Activated B cell treated with CpG ODN at 0.5 μM for 24 hours (primary cell): ENCODE measurements around the gene RAPGEF4. TPM values are rescaled to one million over a fixed set of nuclear protein-coding genes. Genes with fewer than 3 reads are reported as not detected.
A peak's percentile ranks its signal among the peaks of the same experiment; 100 is the strongest.

Source experiments
- ATAC-seq: fragments of 200-7000 bp; cut with Tn5 transposase; one replicate; pipeline ENCODE4 v1.10.0; 2021; ENCODE audit warnings: low read depth, mild to moderate bottlenecking, moderate library complexity
- CTCF ChIA-PET: fragments of 350-600 bp; sonication (Branson Sonifier 250); formaldehyde crosslinking; loops from one replicate; lab custom pipeline; 2021; ENCODE audit warnings: antibody characterized with exemption; lab: Charles Lee
- POLR2A ChIA-PET: fragments of 350-600 bp; sonication (Branson Sonifier 250); formaldehyde crosslinking; loops from one replicate; lab custom pipeline; 2021; ENCODE audit warnings: antibody characterized with exemption; lab: Charles Lee
- DNase-seq: peaks from one replicate; pipeline ENCODE4 v3.0.0; 2022
- H3K27ac Mint-ChIP-seq: one replicate; pipeline ENCODE4 v1.8.0; 2020; ENCODE audit warnings: mixed read lengths
- H3K27me3 Mint-ChIP-seq: one replicate; pipeline ENCODE4 v1.8.0; 2021; ENCODE audit warnings: mixed read lengths
- H3K36me3 Mint-ChIP-seq: one replicate; pipeline ENCODE4 v1.8.0; 2021; ENCODE audit warnings: low read depth, mixed read lengths
- H3K4me1 Mint-ChIP-seq: one replicate; pipeline ENCODE4 v1.8.0; 2021; ENCODE audit warnings: mixed read lengths
- H3K4me3 Mint-ChIP-seq: one replicate; pipeline ENCODE4 v1.8.0; 2020; ENCODE audit warnings: mild to moderate bottlenecking, mixed read lengths
- H3K9me3 Mint-ChIP-seq: one replicate; pipeline ENCODE4 v1.8.0; 2020; ENCODE audit warnings: mixed read lengths
- CTCF ChIP-seq: fragments of 200-600 bp; IDR thresholded peaks from one replicate; pipeline ENCODE4 v1.8.0; 2022; ENCODE audit warnings: antibody characterized with exemption, mild to moderate bottlenecking
- intact Hi-C: fragments of 100-400 bp; cut with micrococcal nuclease; formaldehyde crosslinking; loops from one replicate; pipeline ENCODE4 v1.15.1; 2024
- total RNA-seq: library from RNA; stranded (reverse); gene quantifications from 2 replicates; pipeline ENCODE4 v1.2.3, GENCODE V29; 2022

Gene RAPGEF4
- total RNA-seq, 1 donor from 2014 or later, result not detected

DNA sequence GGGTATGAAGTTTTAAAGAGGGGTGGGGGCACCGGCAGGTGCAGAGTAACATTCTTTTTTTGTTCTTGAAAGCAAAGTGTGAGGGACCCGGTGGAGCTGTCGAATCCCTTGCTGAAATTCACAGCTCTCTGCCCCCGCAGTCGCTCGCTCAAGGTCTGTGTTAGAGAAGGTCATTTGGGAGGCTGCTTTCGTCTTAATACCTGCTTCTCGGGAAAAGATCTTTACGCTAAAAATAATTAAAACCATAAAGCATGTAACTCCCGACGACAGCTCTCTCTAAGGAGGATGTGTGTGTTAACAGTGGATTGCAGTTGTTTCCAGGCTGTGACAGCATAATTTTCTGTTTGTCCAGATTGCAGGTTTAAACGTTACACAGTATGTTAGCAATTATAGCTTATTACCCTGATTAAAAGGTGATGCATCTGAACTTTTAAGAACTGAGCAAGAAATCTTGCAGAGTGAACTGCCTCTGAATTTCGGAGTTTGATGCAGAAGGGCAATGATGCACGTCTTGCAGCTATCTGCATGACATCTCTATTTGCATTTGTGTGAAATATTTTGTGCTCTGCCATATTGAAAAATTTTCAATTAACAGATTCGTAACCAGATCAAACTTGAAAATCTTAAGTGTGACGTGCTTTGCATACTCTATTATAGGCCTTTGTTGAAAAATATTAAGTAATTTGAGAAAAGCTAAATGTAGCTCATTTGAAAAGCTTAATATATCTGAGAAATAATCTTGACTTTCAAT, 954 bp downstream of the RAPGEF4 start:
- Mint-ChIP-seq H3K4me1 (peaks cover 7% of the 10 kb centered on the region), H3K9me3 (no peaks in the 10 kb centered on the region), H3K36me3 (no peaks in the 10 kb centered on the region), H3K4me3 (peak overlapping the region; percentile 49), H3K27ac (no peak overlapping the region), H3K27me3 (peaks cover 40% of the 10 kb centered on the region)
- POLR2A ChIA-PET, result no interaction called here
- DNase-seq (no peak), ATAC-seq (no peak)
- no peak for TF ChIP-seq CTCF
- CTCF ChIA-PET, result no interaction called here
- intact Hi-C loops, result no loop called here

GRCh38 chr2:172739661-172740266, 4.1 kb downstream of the RAPGEF4 start:
- POLR2A ChIA-PET, result no interaction called here
- no peak overlapping the region for H3K27ac Mint-ChIP-seq
- peaks cover 7% of the 10 kb centered on the region for H3K4me1 Mint-ChIP-seq
- H3K36me3 Mint-ChIP-seq, result no peaks in the 10 kb centered on the region
- peaks cover 7% of the 10 kb centered on the region for H3K9me3 Mint-ChIP-seq
- TF ChIP-seq CTCF, result no peak
- intact Hi-C loops, result no loop called here
- CTCF ChIA-PET, result no interaction called here
- no peak for DNase-seq
- no peak for ATAC-seq
- no peak overlapping the region for H3K4me3 Mint-ChIP-seq
- H3K27me3 Mint-ChIP-seq, result peaks cover 26% of the 10 kb centered on the region

DNA sequence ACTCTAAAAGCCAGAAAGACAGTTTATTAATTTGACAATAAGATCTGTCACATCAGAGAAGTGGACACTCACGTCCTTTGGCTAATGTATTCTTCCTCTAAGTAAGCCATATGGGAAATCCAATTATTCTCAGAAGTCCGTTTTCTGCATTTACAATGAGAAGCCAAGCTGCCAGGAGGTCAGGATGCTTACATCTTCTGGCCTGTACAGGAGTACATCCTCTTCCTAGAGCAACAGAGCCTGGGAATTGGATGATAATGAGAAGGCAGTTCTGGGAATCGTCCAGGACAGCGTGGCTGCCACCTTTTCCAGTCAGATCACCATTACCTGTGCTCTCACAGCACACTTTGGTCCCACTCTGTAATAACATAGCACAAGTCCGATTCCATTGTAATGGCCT, 5.2 kb downstream of the RAPGEF4 start:
- Mint-ChIP-seq H3K4me3 (no peak overlapping the region), H3K27me3 (peaks cover 21% of the 10 kb centered on the region), H3K4me1 (peaks cover 6% of the 10 kb centered on the region), H3K36me3 (no peaks in the 10 kb centered on the region), H3K9me3 (peaks cover 12% of the 10 kb centered on the region), H3K27ac (no peak overlapping the region)
- intact Hi-C loops, result no loop called here
- TF ChIP-seq CTCF, result no peak
- ATAC-seq (no peak), DNase-seq (no peak)
- CTCF ChIA-PET, result no interaction called here
- POLR2A ChIA-PET, result no interaction called here

- intact Hi-C loops, result no loop called here
- no peak for ATAC-seq
- H3K36me3 Mint-ChIP-seq, result no peaks in the 10 kb centered on the region
Observed at GRCh38 chr2:172742931-172743540, 7.4 kb downstream of the RAPGEF4 start.

More at GRCh38 chr2:172742931-172743540, 7.4 kb downstream of the RAPGEF4 start:
- no peak for TF ChIP-seq CTCF
- DNase-seq, result no peak
- ChIA-PET CTCF (no interaction called here), POLR2A (no interaction called here)
- no peaks in the 10 kb centered on the region for H3K4me1 Mint-ChIP-seq
- peaks cover 12% of the 10 kb centered on the region for H3K9me3 Mint-ChIP-seq
- H3K4me3 Mint-ChIP-seq, result no peak overlapping the region
- no peak overlapping the region for H3K27ac Mint-ChIP-seq
- H3K27me3 Mint-ChIP-seq, result peaks cover 6% of the 10 kb centered on the region
